Upper lobe of right lung (tissue), 1 donor: ENCODE measurements around the gene ZNF324B. TPM values are rescaled to one million over a fixed set of nuclear protein-coding genes. Genes with fewer than 3 reads are reported as not detected.
"Not testable (repeated sequence)": the region's sequence is repeated elsewhere in the genome, so short reads cannot be mapped to it uniquely, and the experiment has no call there.

ENCODE experiments used
- ATAC-seq: fragments of 200-7000 bp; cut with Tn5 transposase; one replicate; pipeline ENCODE4 v1.9.1; 2020; ENCODE audit warnings: mild to moderate bottlenecking, moderate library complexity
- DNase-seq: peaks from one replicate; pipeline ENCODE4 v3.0.0-alpha.2; 2020
- H3K27ac ChIP-seq: fragments of 200-600 bp; one replicate; pipeline ENCODE4 v1.8.0; 2022
- H3K27me3 ChIP-seq: fragments of 200-600 bp; one replicate; pipeline ENCODE4 v1.8.0; 2022; ENCODE audit warnings: mild to moderate bottlenecking
- H3K36me3 ChIP-seq: fragments of 200-600 bp; one replicate; pipeline ENCODE4 v1.8.0; 2022
- H3K4me1 ChIP-seq: fragments of 200-600 bp; one replicate; pipeline ENCODE4 v1.8.0; 2022
- H3K4me3 ChIP-seq: fragments of 200-600 bp; one replicate; pipeline ENCODE4 v1.8.0; 2022; ENCODE audit warnings: mild to moderate bottlenecking
- H3K9me3 ChIP-seq: fragments of 200-600 bp; one replicate; pipeline ENCODE4 v1.8.0; 2022
- intact Hi-C: fragments of 100-400 bp; cut with DNase I; formaldehyde crosslinking; loops from one replicate; pipeline ENCODE4 v1.11.0; 2022
- total RNA-seq: library from RNA; stranded (reverse); fragmentation: NEBNext Ultra II Directional; extraction: Animal tissue kit (Norgen Biotek cat#: 25700); gene quantifications from one replicate; pipeline ENCODE4 v1.2.1, GENCODE V29; 2021
- TF ChIP-seq, protein P1 (sequence below): fragments of 200-600 bp; IDR thresholded peaks from one replicate; pipeline ENCODE4 v1.8.0; 2022; ENCODE audit warnings: antibody characterized with exemption
- donor health status: DM: no; HTN: yes; CAD: no; lungs with severe emphysema.

Gene ZNF324B
- total RNA-seq, 1 donor from 2014 or later, result 6.9 TPM

DNA sequence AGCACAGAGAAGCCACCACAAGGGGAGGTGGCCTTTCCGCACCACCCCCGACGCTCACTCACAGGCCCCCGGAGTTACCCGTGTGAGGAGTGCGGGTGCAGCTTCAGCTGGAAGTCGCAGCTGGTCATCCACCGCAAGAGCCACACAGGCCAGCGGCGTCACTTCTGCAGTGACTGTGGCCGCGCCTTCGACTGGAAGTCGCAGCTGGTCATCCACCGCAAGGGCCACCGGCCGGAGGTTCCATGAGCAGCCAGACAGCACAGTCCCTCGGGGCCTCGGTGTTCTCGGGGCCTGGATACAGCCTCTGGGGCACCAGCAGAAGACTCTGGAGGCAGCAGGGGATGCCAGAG is 29.0 kb downstream of the ZNF324B start:
- intact Hi-C loops, result no loop called here
- Histone ChIP-seq H3K9me3 (no peaks in the 10 kb centered on the region), H3K4me3 (no peak overlapping the region), H3K4me1 (peaks cover 7% of the 10 kb centered on the region), H3K36me3 (peaks cover 14% of the 10 kb centered on the region), H3K27me3 (no peaks in the 10 kb centered on the region), H3K27ac (no peak overlapping the region)
- ATAC-seq (no peak), DNase-seq (no peak)
- TF ChIP-seq, protein P1, sequence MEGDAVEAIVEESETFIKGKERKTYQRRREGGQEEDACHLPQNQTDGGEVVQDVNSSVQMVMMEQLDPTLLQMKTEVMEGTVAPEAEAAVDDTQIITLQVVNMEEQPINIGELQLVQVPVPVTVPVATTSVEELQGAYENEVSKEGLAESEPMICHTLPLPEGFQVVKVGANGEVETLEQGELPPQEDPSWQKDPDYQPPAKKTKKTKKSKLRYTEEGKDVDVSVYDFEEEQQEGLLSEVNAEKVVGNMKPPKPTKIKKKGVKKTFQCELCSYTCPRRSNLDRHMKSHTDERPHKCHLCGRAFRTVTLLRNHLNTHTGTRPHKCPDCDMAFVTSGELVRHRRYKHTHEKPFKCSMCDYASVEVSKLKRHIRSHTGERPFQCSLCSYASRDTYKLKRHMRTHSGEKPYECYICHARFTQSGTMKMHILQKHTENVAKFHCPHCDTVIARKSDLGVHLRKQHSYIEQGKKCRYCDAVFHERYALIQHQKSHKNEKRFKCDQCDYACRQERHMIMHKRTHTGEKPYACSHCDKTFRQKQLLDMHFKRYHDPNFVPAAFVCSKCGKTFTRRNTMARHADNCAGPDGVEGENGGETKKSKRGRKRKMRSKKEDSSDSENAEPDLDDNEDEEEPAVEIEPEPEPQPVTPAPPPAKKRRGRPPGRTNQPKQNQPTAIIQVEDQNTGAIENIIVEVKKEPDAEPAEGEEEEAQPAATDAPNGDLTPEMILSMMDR, result no peak

DNA sequence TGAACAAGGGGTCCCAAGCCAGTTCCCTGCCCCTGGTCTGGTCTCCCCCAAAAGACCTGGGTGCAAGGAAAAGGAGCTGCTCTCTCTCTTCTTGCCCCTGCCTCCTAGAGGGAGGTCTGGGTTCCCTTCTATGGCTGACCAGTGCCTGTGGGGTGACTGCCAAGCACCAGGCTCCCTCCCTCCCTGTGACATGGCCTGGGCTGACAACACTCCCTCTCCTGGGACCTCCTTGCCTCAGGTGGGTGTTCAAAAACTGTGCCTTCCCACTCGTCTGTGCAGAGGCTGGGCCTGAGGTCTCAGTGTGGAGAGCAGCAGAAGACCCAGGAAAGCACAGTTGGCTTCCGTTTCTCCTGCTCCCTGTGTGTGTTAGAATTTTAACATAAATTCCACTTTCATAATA is 29.4 kb downstream of the ZNF324B start:
- no peak for ATAC-seq
- Histone ChIP-seq H3K36me3 (peaks cover 14% of the 10 kb centered on the region), H3K4me1 (peaks cover 7% of the 10 kb centered on the region), H3K27ac (no peak overlapping the region), H3K4me3 (no peak overlapping the region), H3K9me3 (no peaks in the 10 kb centered on the region), H3K27me3 (no peaks in the 10 kb centered on the region)
- intact Hi-C loops, result no loop called here
- DNase-seq, result no peak
- TF ChIP-seq, protein P1, result no peak

DNA sequence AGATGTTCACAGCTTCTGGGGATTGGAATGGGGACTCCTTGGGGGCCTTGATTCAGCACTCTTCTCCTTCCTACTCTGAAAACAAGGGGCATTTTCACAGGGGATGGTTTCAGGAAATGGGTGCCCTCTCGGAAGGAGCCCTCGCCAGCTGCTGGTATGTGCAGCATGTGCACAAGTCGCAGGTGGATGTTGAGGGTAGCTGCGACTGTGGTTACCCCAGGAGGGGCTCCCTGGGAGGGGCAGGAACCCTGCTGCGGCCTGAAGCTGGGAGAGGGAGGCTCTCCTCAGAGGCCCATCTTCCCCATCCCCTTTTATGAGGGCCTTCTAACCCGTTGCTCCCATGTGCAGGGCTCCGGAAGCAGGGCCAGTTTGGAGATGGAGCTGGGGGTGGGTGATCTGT is 30.9 kb downstream of the ZNF324B start:
- no peak overlapping the region for H3K27ac ChIP-seq
- H3K9me3 ChIP-seq, result no peaks in the 10 kb centered on the region
- no peak for DNase-seq
- H3K4me3 ChIP-seq, result no peak overlapping the region
- ATAC-seq, result no peak
- no peaks in the 10 kb centered on the region for H3K27me3 ChIP-seq
- intact Hi-C loops, result no loop called here
- H3K36me3 ChIP-seq, result peaks cover 14% of the 10 kb centered on the region
- TF ChIP-seq, protein P1, result no peak
- H3K4me1 ChIP-seq, result no peaks in the 10 kb centered on the region

DNA sequence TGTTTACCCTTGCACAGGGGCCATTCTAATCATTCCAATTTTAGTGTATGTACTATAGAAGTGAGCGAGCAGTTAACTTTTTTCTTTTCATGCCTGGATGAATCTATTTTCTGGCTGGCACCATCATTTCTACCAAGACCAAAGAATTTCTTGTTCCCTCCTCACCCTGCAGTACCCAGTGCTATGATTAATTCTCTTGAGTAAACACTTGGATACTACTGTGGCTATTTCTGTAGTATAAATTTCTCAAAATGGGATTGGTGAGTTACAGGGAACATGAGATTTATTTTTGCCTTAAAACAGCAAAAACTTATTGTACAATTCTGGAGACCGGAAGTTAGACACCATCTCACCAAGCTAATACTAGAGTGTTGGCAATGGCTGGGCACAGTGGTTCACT is 32.4 kb downstream of the ZNF324B start:
- intact Hi-C loops, result no loop called here
- TF ChIP-seq, protein P1, result no peak
- ATAC-seq, result no peak

DNA sequence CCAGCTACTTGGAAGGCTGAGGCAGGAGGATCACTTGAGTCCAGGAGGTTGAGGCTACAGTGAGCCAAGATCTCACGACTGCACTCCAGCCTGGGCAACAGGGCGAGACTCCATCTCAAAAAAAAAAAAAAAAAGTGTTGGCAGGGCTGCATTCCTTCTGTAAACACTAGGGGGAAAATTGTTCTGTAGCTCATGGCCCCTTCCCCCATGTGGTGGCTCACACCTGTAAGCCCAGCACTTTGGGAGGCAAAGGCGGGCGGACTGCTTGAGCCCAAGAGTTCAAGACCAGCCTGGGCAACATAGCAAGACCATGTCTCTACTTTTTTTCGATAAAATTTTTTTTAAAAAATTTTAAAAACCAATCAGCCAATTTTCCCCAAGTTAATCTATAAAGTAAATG is 32.9 kb downstream of the ZNF324B start:
- H3K36me3 ChIP-seq, result peaks cover 10% of the 10 kb centered on the region
- H3K4me1 ChIP-seq, DNase-seq, ATAC-seq, H3K4me3 ChIP-seq, intact Hi-C loops, H3K9me3 ChIP-seq, H3K27ac ChIP-seq, H3K27me3 ChIP-seq: not testable (repeated sequence)

More for the DNA sequence above, 32.4 kb downstream of the ZNF324B start:
- no peaks in the 10 kb centered on the region for H3K9me3 ChIP-seq
- no peak overlapping the region for H3K4me3 ChIP-seq
- no peaks in the 10 kb centered on the region for H3K4me1 ChIP-seq
- H3K27ac ChIP-seq, result no peak overlapping the region
- H3K27me3 ChIP-seq, result no peaks in the 10 kb centered on the region
- H3K36me3 ChIP-seq, result peaks cover 13% of the 10 kb centered on the region
- no peak for DNase-seq

DNA sequence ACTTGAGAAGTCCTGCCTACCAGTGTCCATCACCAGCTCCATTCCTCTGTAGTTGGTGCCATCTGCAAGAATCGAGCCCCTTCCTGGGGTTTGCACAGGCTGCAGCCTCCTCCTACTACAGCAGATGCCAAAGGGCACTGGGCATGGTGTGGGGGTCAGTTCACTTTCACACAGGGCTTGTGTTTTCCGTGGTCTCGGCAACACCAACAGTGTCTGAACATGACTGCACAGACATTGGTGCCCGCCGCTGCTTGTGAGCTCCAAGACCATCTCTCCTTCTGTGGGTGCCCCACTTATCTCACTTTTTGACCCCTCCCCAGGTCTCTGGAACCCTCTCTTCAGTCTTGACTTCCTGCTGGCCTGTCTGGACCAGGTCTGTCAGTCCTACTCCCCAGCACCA is 40.0 kb downstream of the ZNF324B start:
- no peak for DNase-seq
- intact Hi-C loops, result no loop called here
- no peaks in the 10 kb centered on the region for H3K9me3 ChIP-seq

More for the DNA sequence above, 40.0 kb downstream of the ZNF324B start:
- H3K4me1 ChIP-seq, result no peaks in the 10 kb centered on the region
- no peaks in the 10 kb centered on the region for H3K36me3 ChIP-seq
- no peak for ATAC-seq
- no peak overlapping the region for H3K27ac ChIP-seq
- TF ChIP-seq, protein P1, result no peak
- H3K4me3 ChIP-seq, result no peak overlapping the region
- H3K27me3 ChIP-seq, result no peaks in the 10 kb centered on the region
